H9 (cell line): ENCODE measurements around the gene NPAS3. TPM values are rescaled to one million over a fixed set of nuclear protein-coding genes. Genes with fewer than 3 reads are reported as not detected.

ENCODE experiments used
- DNase-seq: peaks from one replicate; pipeline ENCODE4 v3.0.0-alpha.2; 2017
- H2AFZ ChIP-seq: one replicate; pipeline ENCODE4 v1.6.1; 2013; ENCODE audit warnings: mild to moderate bottlenecking, low read length, control low read depth, moderate library complexity
- H2AK5ac ChIP-seq: 2 replicates; pipeline ENCODE4 v1.6.1; 2013; ENCODE audit warnings: low read length, control low read depth, mixed read lengths; ENCODE audit not compliant: insufficient read length
- H2BK120ac ChIP-seq: one replicate; pipeline ENCODE4 v1.6.1; 2013; ENCODE audit warnings: low read depth, mild to moderate bottlenecking, low read length, control low read depth, inconsistent platforms; ENCODE audit not compliant: poor library complexity, severe bottlenecking
- H2BK12ac ChIP-seq: 2 replicates; pipeline ENCODE4 v1.6.1; 2013; ENCODE audit warnings: low read length, control low read depth, mixed read lengths, low read depth; ENCODE audit not compliant: insufficient read length
- H2BK15ac ChIP-seq: 2 replicates; pipeline ENCODE4 v1.6.1; 2013; ENCODE audit warnings: low read depth, low read length, control low read depth
- H2BK20ac ChIP-seq: one replicate; pipeline ENCODE4 v1.6.1; 2013; ENCODE audit warnings: low read depth, mild to moderate bottlenecking, low read length, control low read depth, inconsistent platforms; ENCODE audit not compliant: poor library complexity, severe bottlenecking
- H2BK5ac ChIP-seq: 2 replicates; pipeline ENCODE4 v1.6.1; 2013; ENCODE audit warnings: low read length, control low read depth, mixed read lengths; ENCODE audit not compliant: insufficient read length
- H3K14ac ChIP-seq: 2 replicates; pipeline ENCODE4 v1.6.1; 2013; ENCODE audit warnings: low read length, control low read depth; ENCODE audit not compliant: insufficient read depth
- H3K18ac ChIP-seq: 2 replicates; pipeline ENCODE4 v1.6.1; 2013; ENCODE audit warnings: low read depth, mild to moderate bottlenecking, mixed read lengths, low read length, control low read depth; ENCODE audit not compliant: insufficient read length
- H3K23ac ChIP-seq: 2 replicates; pipeline ENCODE4 v1.6.1; 2013; ENCODE audit warnings: low read length, control low read depth, mixed read lengths, low read depth; ENCODE audit not compliant: insufficient read length
- H3K23me2 ChIP-seq: 2 replicates; pipeline ENCODE4 v1.6.1; 2013; ENCODE audit warnings: low read depth, mild to moderate bottlenecking, mixed read lengths, low read length, control low read depth; ENCODE audit not compliant: insufficient read length, poor library complexity, severe bottlenecking
- H3K27ac ChIP-seq: 2 replicates; pipeline ENCODE4 v1.5.1; 2013; ENCODE audit warnings: low read length, control low read depth, mixed read lengths, low read depth; ENCODE audit not compliant: insufficient read length
- H3K27me3 ChIP-seq: 2 replicates; pipeline ENCODE4 v1.6.1; 2013; ENCODE audit warnings: low read length, control low read depth, inconsistent platforms; ENCODE audit not compliant: insufficient read depth
- H3K4ac ChIP-seq: 2 replicates; pipeline ENCODE4 v1.6.1; 2013; ENCODE audit warnings: low read depth, mild to moderate bottlenecking, control low read depth, inconsistent platforms, low read length, moderate library complexity
- H3K4me1 ChIP-seq: 2 replicates; pipeline ENCODE4 v1.6.1; 2013; ENCODE audit warnings: low read length, control low read depth, inconsistent platforms; ENCODE audit not compliant: insufficient read depth
- H3K4me2 ChIP-seq: 2 replicates; pipeline ENCODE4 v1.6.1; 2013; ENCODE audit warnings: low read length, control low read depth, mixed read lengths; ENCODE audit not compliant: insufficient read length, insufficient read depth
- H3K56ac ChIP-seq: 2 replicates; pipeline ENCODE4 v1.6.1; 2013; ENCODE audit warnings: low read depth, mild to moderate bottlenecking, mixed read lengths, low read length, control low read depth; ENCODE audit not compliant: insufficient read length
- H3K79me1 ChIP-seq: 2 replicates; pipeline ENCODE4 v1.6.1; 2013; ENCODE audit warnings: low read depth, mild to moderate bottlenecking, moderate library complexity, low read length, control low read depth, inconsistent platforms; ENCODE audit not compliant: insufficient read depth, poor library complexity, severe bottlenecking
- H3K79me2 ChIP-seq: 2 replicates; pipeline ENCODE4 v1.6.1; 2013; ENCODE audit warnings: low read length, control low read depth, inconsistent platforms; ENCODE audit not compliant: insufficient read depth
- H3K9ac ChIP-seq: 2 replicates; pipeline ENCODE4 v1.6.1; 2013; ENCODE audit warnings: low read length, control low read depth, mixed read lengths; ENCODE audit not compliant: insufficient read length; ENCODE audit errors: extremely low read depth
- H3K9me3 ChIP-seq: one replicate; pipeline ENCODE4 v1.6.1; 2013; ENCODE audit warnings: low read depth, low read length, inconsistent platforms; ENCODE audit not compliant: control insufficient read depth
- H3T11ph ChIP-seq: one replicate; pipeline ENCODE4 v1.6.1; 2013; ENCODE audit warnings: mild to moderate bottlenecking, low read length, control low read depth, inconsistent platforms
- H4K20me1 ChIP-seq: one replicate; pipeline ENCODE4 v1.6.1; 2013; ENCODE audit not compliant: control insufficient read depth, insufficient read length, insufficient read depth
- H4K5ac ChIP-seq: 2 replicates; pipeline ENCODE4 v1.6.1; 2013; ENCODE audit warnings: low read depth, mild to moderate bottlenecking, mixed read lengths, low read length, control low read depth; ENCODE audit not compliant: insufficient read length
- H4K8ac ChIP-seq: replicated peaks from 2 replicates; pipeline ENCODE4 v1.6.1; 2013; ENCODE audit warnings: low read length, control low read depth, mixed read lengths, low read depth; ENCODE audit not compliant: insufficient read length
- H4K91ac ChIP-seq: 2 replicates; pipeline ENCODE4 v1.6.1; 2013; ENCODE audit warnings: low read depth, mild to moderate bottlenecking, moderate library complexity, mixed read lengths, low read length, control low read depth; ENCODE audit not compliant: insufficient read length
- H3K27ac Mint-ChIP-seq, 3 experiments: 2 replicates in 2 of 3; 3 replicates in 1 of 3; pipeline ENCODE4 v1.8.0; 2020 to 2021; ENCODE audit warnings: mixed read lengths in 3 of 3, mild to moderate bottlenecking in 1 of 3, moderate library complexity in 1 of 3
- H3K27me3 Mint-ChIP-seq: 2 replicates; pipeline ENCODE4 v1.8.0; 2021; ENCODE audit warnings: low read depth, mild to moderate bottlenecking, moderate library complexity, mixed read lengths
- H3K36me3 Mint-ChIP-seq, 3 experiments: 2 replicates in 2 of 3; 3 replicates in 1 of 3; pipeline ENCODE4 v1.8.0; 2020 to 2021; ENCODE audit warnings: low read depth in 3 of 3, mixed read lengths in 3 of 3; ENCODE audit not compliant: insufficient read depth in 1 of 3
- H3K4me1 Mint-ChIP-seq, 2 experiments: 2 replicates each; pipeline ENCODE4 v1.8.0; 2020; ENCODE audit warnings: mixed read lengths in 2 of 2
- H3K4me3 Mint-ChIP-seq, 2 experiments: 2 replicates in 1 of 2; 3 replicates in 1 of 2; pipeline ENCODE4 v1.8.0; 2020 to 2021; ENCODE audit warnings: mild to moderate bottlenecking in 2 of 2, mixed read lengths in 2 of 2, moderate library complexity in 1 of 2
- H3K9me3 Mint-ChIP-seq, 2 experiments: 2 replicates in 1 of 2; 3 replicates in 1 of 2; pipeline ENCODE4 v1.8.0; 2020; ENCODE audit warnings: mild to moderate bottlenecking in 2 of 2, mixed read lengths in 2 of 2, moderate library complexity in 1 of 2
- WGBS: extraction: QIAGEN DNeasy Blood & Tissue Kit; methylation state at CpG from one replicate; pipeline ENCODE4 v1.1.7; 2013; ENCODE audit warnings: missing lambda C conversion rate, low lambda C conversion rate, mixed read lengths; ENCODE audit not compliant: insufficient read length; ENCODE audit errors: extremely low coverage; 5-methylcytosine and 5-hydroxymethylcytosine counted together
- total RNA-seq: library from RNA; stranded (reverse); gene quantifications from 2 replicates; pipeline ENCODE4 v1.2.1, GENCODE V29; 2021
- TF ChIP-seq, protein P1 (sequence below): fragments of 200-600 bp; sonication (generic); conservative IDR thresholded peaks from 3 replicates; pipeline ENCODE4 v1.8.0; 2021; ENCODE audit warnings: antibody characterized with exemption, mild to moderate bottlenecking

Gene NPAS3
- total RNA-seq, 1 experiment from 2014 or later: 0.17 TPM

- WGBS: no CpG with 5 or more reads among the region's 6 CpGs
- no peak overlapping the region for H3K27ac Mint-ChIP-seq
- Histone ChIP-seq H3K4ac (no peak overlapping the region), H3K27me3 (no peaks in the 10 kb centered on the region), H3K9me3 (no peaks in the 10 kb centered on the region), H2AFZ (no peak overlapping the region), H3K27ac (no peak overlapping the region), H2BK15ac (no peak overlapping the region), H4K5ac (no peak overlapping the region), H3K18ac (no peak overlapping the region), H3K4me1 (no peaks in the 10 kb centered on the region; the same call in 1 of the 2 replicates), H3K23ac (no peak overlapping the region), H2BK120ac (no peak overlapping the region), H3K79me1 (no peaks in the 10 kb centered on the region), H2BK12ac (no peak overlapping the region), H4K20me1 (no peaks in the 10 kb centered on the region), H2BK5ac (no peak overlapping the region), H3K14ac (no peak overlapping the region), H3K79me2 (no peaks in the 10 kb centered on the region), H2BK20ac (no peak overlapping the region), H3K56ac (no peak overlapping the region), H2AK5ac (no peak overlapping the region), H3K4me2 (no peak overlapping the region), H3K23me2 (no peaks in the 10 kb centered on the region), H4K8ac (no peak overlapping the region), H3T11ph (no peak overlapping the region), H4K91ac (no peak overlapping the region), H3K9ac (no peak overlapping the region)
- peaks cover 0 to 3% of the 10 kb centered on the region in 2 experiments; a peak in 1 of 4 replicates for H3K4me1 Mint-ChIP-seq
- TF ChIP-seq, protein P1, sequence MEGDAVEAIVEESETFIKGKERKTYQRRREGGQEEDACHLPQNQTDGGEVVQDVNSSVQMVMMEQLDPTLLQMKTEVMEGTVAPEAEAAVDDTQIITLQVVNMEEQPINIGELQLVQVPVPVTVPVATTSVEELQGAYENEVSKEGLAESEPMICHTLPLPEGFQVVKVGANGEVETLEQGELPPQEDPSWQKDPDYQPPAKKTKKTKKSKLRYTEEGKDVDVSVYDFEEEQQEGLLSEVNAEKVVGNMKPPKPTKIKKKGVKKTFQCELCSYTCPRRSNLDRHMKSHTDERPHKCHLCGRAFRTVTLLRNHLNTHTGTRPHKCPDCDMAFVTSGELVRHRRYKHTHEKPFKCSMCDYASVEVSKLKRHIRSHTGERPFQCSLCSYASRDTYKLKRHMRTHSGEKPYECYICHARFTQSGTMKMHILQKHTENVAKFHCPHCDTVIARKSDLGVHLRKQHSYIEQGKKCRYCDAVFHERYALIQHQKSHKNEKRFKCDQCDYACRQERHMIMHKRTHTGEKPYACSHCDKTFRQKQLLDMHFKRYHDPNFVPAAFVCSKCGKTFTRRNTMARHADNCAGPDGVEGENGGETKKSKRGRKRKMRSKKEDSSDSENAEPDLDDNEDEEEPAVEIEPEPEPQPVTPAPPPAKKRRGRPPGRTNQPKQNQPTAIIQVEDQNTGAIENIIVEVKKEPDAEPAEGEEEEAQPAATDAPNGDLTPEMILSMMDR: no peak
- no peak for DNase-seq
- H3K9me3 Mint-ChIP-seq: no peaks in the 10 kb centered on the region
- no peaks in the 10 kb centered on the region; a peak in 1 of 7 replicates for H3K36me3 Mint-ChIP-seq
- H3K27me3 Mint-ChIP-seq: no peaks in the 10 kb centered on the region
- H3K4me3 Mint-ChIP-seq: no peak overlapping the region
Measured at GRCh38 chr14:33653308-33653695, 714.6 kb downstream of the NPAS3 start.
